ENCODE results near the gene TTC34. TPM values are rescaled to one million over a fixed set of nuclear protein-coding genes. Genes with fewer than 3 reads are reported as not detected.

TTC34 gene
- total RNA-seq, 4 donors from 2014 or later = 0.17 to 0.56 TPM; not detected in 2

GRCh38 chr1:2631136-2632050, 170.1 kb downstream of the TTC34 start:
- 77% methylated on average over 14 of the region's 24 CpGs for WGBS
- peaks cover 80% of the 10 kb centered on the region for H3K27me3 ChIP-seq

DNA sequence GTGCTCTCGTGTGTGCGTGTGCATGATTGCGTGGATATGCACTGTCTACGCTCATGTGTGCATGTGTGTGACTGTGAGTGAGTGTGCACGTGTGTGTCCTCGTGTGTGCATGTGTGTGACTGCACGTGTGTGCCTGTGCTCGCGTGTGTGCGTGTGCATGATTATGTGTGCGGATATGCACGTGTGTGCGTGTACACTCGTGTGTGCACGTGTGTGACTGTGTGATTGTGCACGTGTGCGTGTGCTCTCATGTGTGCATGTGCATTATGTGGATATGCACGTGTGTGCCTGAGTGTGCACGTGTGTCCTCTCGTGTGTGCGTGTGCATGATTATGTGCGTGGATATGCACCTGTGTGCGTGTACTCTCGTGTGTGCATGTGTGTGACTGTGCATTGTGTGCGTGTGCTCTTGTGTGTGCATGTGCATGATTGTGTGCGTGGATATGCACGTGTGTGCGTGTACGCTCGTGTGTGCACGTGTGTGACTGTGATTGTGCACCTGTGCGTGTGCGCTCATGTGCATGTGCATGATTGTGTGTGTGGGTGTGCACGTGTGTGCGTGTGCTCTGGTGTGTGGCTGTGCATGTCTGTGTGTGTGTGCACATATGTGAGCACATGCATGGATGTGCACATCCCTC, 170.9 kb downstream of the TTC34 start:
- Histone ChIP-seq H3K9me3 (no peaks in the 10 kb centered on the region), H3K4me3 (no peak overlapping the region), H3K27ac (no peak overlapping the region), H3K36me3 (no peaks in the 10 kb centered on the region), H3K4me1 (peaks cover 19% of the 10 kb centered on the region), H3K27me3 (peaks cover 86% of the 10 kb centered on the region)
- 94% methylated on average over 29 of the region's 35 CpGs for WGBS
- TF ChIP-seq EP300 (IDR thresholded peaks at IDR 0.05) (no peak), POLR2AphosphoS5 (IDR thresholded peaks at IDR 0.05) (no peak), POLR2A (IDR thresholded peaks at IDR 0.05) (no peak), CTCF (IDR thresholded peaks at IDR 0.05) (no peak)
- DNase-seq (ENCODE audit: low spot score in 2 of 2) = no peak

More at GRCh38 chr1:2631136-2632050, 170.1 kb downstream of the TTC34 start:
- Histone ChIP-seq H3K27ac (no peak overlapping the region), H3K4me3 (no peak overlapping the region), H3K9me3 (no peaks in the 10 kb centered on the region), H3K4me1 (peaks cover 19% of the 10 kb centered on the region), H3K36me3 (no peaks in the 10 kb centered on the region)
- TF ChIP-seq POLR2A (IDR thresholded peaks at IDR 0.05) = no peak
- no peak for TF ChIP-seq CTCF (IDR thresholded peaks at IDR 0.05)
- DNase-seq (ENCODE audit: low spot score in 2 of 2) = no peak

DNA sequence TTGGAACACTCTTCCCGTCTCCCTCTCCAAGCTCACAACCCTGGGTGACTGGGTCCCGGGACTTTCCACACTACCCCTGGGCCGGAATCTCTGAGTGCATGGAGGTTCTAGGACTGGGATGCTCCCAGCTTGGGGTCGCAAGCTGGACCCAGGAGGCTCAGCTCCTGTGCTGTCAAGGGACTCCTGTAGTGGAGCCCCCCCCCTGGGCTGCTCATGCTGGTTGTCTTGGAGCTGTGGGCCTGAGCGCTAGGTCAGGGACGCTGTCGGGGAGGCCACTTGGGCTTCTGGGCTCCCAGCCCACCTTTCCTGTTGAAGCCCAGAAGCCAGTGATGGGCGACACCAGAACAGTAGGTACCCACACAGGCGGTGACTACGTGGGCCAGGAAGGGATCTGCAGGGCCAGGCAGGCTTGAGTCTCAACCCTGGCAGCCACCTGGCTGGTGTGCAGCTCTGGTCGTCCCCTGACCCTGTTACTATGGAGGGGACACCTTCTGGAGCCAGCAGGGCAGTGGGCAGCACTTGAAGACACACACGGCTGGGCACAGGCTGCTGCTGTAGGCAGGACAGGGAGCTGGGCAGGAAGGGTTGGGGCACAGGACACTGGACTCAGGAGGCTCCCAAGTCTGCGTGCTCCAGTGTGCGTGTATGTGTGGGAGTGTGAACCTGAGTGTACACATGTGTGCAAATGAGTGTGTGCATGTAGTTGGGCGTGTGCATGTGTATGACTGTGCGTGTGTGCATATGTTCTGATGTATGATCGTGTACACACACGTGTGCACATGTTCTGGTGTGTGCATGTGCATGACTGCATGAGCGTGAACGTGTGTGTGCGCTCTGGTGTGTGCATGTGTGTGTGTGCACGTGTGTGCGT, 171.6 kb downstream of the TTC34 start:
- no peak for TF ChIP-seq POLR2AphosphoS5 (IDR thresholded peaks at IDR 0.05)
- Histone ChIP-seq H3K9me3 (no peaks in the 10 kb centered on the region), H3K4me1 (peaks cover 19% of the 10 kb centered on the region), H3K36me3 (no peaks in the 10 kb centered on the region), H3K27ac (no peak overlapping the region), H3K4me3 (no peak overlapping the region), H3K27me3 (peaks cover 88% of the 10 kb centered on the region)
- DNase-seq (ENCODE audit: low spot score in 2 of 2) = no peak
- 87% methylated on average over 18 of the region's 23 CpGs for WGBS

DNA sequence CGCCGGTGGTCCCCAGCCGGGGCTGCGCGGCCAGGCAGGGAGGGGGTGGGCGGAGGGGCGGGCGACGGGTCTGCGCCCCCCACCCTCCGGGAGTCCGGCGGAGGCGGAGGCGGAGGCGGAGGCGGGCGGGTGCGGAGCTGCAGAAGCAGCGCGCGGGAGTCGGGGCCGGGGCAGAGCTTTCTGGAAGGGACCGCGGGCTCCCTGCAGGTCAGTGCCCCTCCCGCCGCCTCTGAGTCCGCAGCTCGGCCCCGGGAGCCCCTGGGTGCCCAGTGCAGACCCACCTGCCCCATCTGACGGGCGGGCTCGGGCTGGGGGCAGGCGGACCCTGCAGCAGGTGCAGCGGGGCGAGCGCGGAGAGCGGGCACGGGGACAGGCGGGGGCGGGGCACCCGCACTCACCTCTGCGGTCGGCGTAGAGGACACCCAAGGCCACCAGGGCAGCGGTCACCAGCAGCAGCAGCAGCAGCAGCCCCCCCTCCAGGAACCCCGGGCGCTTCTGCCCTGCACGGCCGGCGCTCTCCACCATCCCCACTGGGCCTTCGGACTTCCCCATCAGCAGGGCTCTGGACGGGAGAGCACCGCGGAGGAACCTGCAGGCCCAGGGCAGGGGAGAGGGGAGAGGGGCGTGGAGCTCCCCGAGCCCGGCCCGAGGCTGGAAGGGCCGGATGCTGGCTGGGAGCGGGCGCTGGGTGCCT, 172.4 kb downstream of the TTC34 start:
- no peaks in the 10 kb centered on the region for H3K36me3 ChIP-seq
- no peak overlapping the region for H3K4me3 ChIP-seq
- H3K4me1 ChIP-seq = peaks cover 19% of the 10 kb centered on the region
- WGBS = 3% methylated on average over 6 of the region's 64 CpGs
- H3K27ac ChIP-seq = no peak overlapping the region
- TF ChIP-seq POLR2AphosphoS5 (IDR thresholded peaks at IDR 0.05) (no peak), CTCF (IDR thresholded peaks at IDR 0.05) (no peak), POLR2A (IDR thresholded peaks at IDR 0.05) (no peak), EP300 (IDR thresholded peaks at IDR 0.05) (no peak)
- peaks cover 84% of the 10 kb centered on the region for H3K27me3 ChIP-seq
- no peak for DNase-seq (ENCODE audit: low spot score in 2 of 2)
- H3K9me3 ChIP-seq = no peaks in the 10 kb centered on the region

DNA sequence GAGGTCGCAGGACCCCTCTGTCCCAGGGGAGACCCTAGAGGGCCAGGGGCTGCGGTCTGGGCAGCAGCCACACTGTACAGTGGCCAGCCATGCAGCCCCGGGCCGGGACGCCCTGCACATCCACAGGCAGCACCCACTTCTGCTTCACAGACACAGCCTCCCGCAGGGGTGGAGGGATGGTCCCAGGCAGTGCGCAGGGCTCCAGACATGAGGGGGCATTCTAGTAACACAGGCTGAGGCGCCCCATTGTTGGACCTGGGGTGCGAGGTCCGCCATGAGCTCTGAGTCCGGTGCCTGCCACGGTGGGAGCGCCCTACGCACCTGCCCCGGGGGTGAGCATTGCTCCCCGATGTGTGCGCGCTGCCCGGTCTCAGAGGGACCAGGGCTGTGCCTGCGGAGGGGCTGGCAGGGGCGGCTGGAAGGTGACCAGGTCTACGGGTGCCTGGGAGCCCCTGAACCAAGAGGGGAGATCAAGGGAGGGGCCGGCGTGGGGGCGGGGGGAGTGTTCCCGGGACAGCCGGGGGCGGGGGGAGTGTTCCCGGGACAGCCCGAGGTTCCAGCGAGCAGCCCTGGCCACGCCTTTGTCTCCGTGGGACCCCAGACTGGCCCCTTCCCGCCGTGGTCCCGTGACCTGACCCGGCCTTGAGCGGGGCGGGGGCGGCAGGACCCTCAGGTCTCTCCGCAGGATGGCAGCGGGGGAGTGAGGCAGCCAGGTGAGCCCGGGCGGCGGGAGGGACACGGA, 173.1 kb downstream of the TTC34 start:
- no peak for DNase-seq (ENCODE audit: low spot score in 2 of 2)
- H3K4me1 ChIP-seq = peaks cover 16% of the 10 kb centered on the region
- TF ChIP-seq EP300 (IDR thresholded peaks at IDR 0.05) (no peak), CTCF (IDR thresholded peaks at IDR 0.05) (no peak), POLR2AphosphoS5 (IDR thresholded peaks at IDR 0.05) (no peak), POLR2A (IDR thresholded peaks at IDR 0.05) (no peak)
- H3K27me3 ChIP-seq = peaks cover 77% of the 10 kb centered on the region
- no peak overlapping the region for H3K4me3 ChIP-seq
- no peaks in the 10 kb centered on the region for H3K9me3 ChIP-seq
- H3K36me3 ChIP-seq = no peaks in the 10 kb centered on the region
- 29% methylated on average over 4 of the region's 46 CpGs for WGBS
- no peak overlapping the region for H3K27ac ChIP-seq
